Activated CD8-positive, alpha-beta memory T cell treated with anti-CD3 and anti-CD28 coated beads, Interleukin-2, amount 50 U/mL, for 24 hours (primary cell): Measurements from ENCODE around the gene PEAR1.

ENCODE experiments used
- DNase-seq: peaks from one replicate; pipeline ENCODE4 v3.0.0-alpha.2; 2020; ENCODE audit errors: extremely low read depth

PEAR1 gene

GRCh38 chr1:156893048-156893953 lies at the start of gene PEAR1:
Gene PEAR1, plus strand, starts transcription at chr1:156893718. Its CDS starts 10,209 bp downstream, at chr1:156903927.
- DNase-seq, result no peak

- no peak for DNase-seq
Observed at GRCh38 chr1:156844102-156844501, 49.4 kb upstream of the PEAR1 start.

- no peak for DNase-seq
Observed at GRCh38 chr1:156844638-156845037, 48.9 kb upstream of the PEAR1 start.

GRCh38 chr1:156845055-156845952 lies 48.2 kb upstream of the PEAR1 start:
- DNase-seq, result no peak

- DNase-seq, result no peak
Observed at GRCh38 chr1:156845953-156846545, 47.5 kb upstream of the PEAR1 start.

GRCh38 chr1:156846643-156847042 lies 46.9 kb upstream of the PEAR1 start:
- no peak for DNase-seq

- no peak for DNase-seq
Observed at GRCh38 chr1:156847591-156848460, 45.7 kb upstream of the PEAR1 start.

GRCh38 chr1:156848461-156849150 lies 44.9 kb upstream of the PEAR1 start:
- DNase-seq, result no peak

GRCh38 chr1:156849151-156849496 lies 44.4 kb upstream of the PEAR1 start:
- DNase-seq, result no peak

- DNase-seq, result no peak
Observed at GRCh38 chr1:156851779-156852417, 41.6 kb upstream of the PEAR1 start.

GRCh38 chr1:156852418-156852874 lies 41.1 kb upstream of the PEAR1 start:
- DNase-seq, result no peak

- no peak for DNase-seq
Observed at GRCh38 chr1:156853761-156854160, 39.8 kb upstream of the PEAR1 start.

- no peak for DNase-seq
Observed at GRCh38 chr1:156854634-156855033, 38.9 kb upstream of the PEAR1 start.

- no peak for DNase-seq
Observed at GRCh38 chr1:156856282-156856785, 37.2 kb upstream of the PEAR1 start.

- no peak for DNase-seq
Observed at GRCh38 chr1:156857532-156857931, 36.0 kb upstream of the PEAR1 start.

GRCh38 chr1:156858555-156858956 lies 35.0 kb upstream of the PEAR1 start:
- DNase-seq, result no peak

GRCh38 chr1:156858959-156859522 lies 34.5 kb upstream of the PEAR1 start, which contains the start of gene INSRR:
Gene INSRR, minus strand, starts transcription at chr1:156859117. Its CDS starts 496 bp downstream, at chr1:156858621.
- no peak for DNase-seq

GRCh38 chr1:156859523-156860112 lies 33.9 kb upstream of the PEAR1 start:
- DNase-seq, result no peak

GRCh38 chr1:156860113-156860627 lies 33.3 kb upstream of the PEAR1 start:
- DNase-seq, result no peak
